Activated gamma-delta T cell treated with Interleukin-2 at 50 U/mL for 16 hours (primary cell): ENCODE measurements around the gene ARHGAP4.

Experiments used
- DNase-seq: peaks from one replicate; pipeline ENCODE4 v3.0.0-alpha.2; 2020

The ARHGAP4 gene

GRCh38 chrX:153961292-153961691 is 35.2 kb upstream of the ARHGAP4 start:
- no peak for DNase-seq

- no peak for DNase-seq
Observed at GRCh38 chrX:153960786-153961185, 34.7 kb upstream of the ARHGAP4 start.

- DNase-seq = no peak
Observed at GRCh38 chrX:153960077-153960476, 34.0 kb upstream of the ARHGAP4 start.

GRCh38 chrX:153959649-153960048 is 33.6 kb upstream of the ARHGAP4 start:
- no peak for DNase-seq

- no peak for DNase-seq
Observed at GRCh38 chrX:153958605-153959004, 32.5 kb upstream of the ARHGAP4 start.

GRCh38 chrX:153957224-153957623 is 31.2 kb upstream of the ARHGAP4 start:
- DNase-seq = no peak

- DNase-seq = no peak
Observed at GRCh38 chrX:153956044-153956907, 30.2 kb upstream of the ARHGAP4 start.

GRCh38 chrX:153955228-153955732 is 29.2 kb upstream of the ARHGAP4 start:
- DNase-seq = no peak

- DNase-seq = no peak
Observed at GRCh38 chrX:153954558-153955227, 28.6 kb upstream of the ARHGAP4 start.

- no peak for DNase-seq
Observed at GRCh38 chrX:153953892-153954557, 28.0 kb upstream of the ARHGAP4 start.

- DNase-seq = peak; percentile 78
Observed at GRCh38 chrX:153953342-153953830, 27.3 kb upstream of the ARHGAP4 start.

- no peak for DNase-seq
Observed at GRCh38 chrX:153952373-153953026, 26.4 kb upstream of the ARHGAP4 start.

- DNase-seq = no peak
Observed at GRCh38 chrX:153951683-153952372, 25.8 kb upstream of the ARHGAP4 start.

- DNase-seq = no peak
Observed at GRCh38 chrX:153950127-153950526, 24.1 kb upstream of the ARHGAP4 start.

- DNase-seq = no peak
Observed at GRCh38 chrX:153948847-153949805, 23.1 kb upstream of the ARHGAP4 start.

GRCh38 chrX:153948002-153948466 is 22.0 kb upstream of the ARHGAP4 start:
- no peak for DNase-seq

- peak; percentile 74 for DNase-seq
Observed at GRCh38 chrX:153947009-153947769, 21.1 kb upstream of the ARHGAP4 start.

- DNase-seq = no peak
Observed at GRCh38 chrX:153945956-153946943, 20.2 kb upstream of the ARHGAP4 start.

GRCh38 chrX:153944800-153945150 is 18.7 kb upstream of the ARHGAP4 start:
- no peak for DNase-seq
